Hematopoietic multipotent progenitor cell treated with erythropoietin and hydrocortisone succinate and interleukin-3 and kit ligand, for 4 days (in vitro differentiated cells): ENCODE measurements around the gene SSH2.
A peak's percentile ranks its signal among the peaks of the same experiment; 100 is the strongest.

Source experiments
- DNase-seq: peaks from one replicate; pipeline ENCODE4 v3.0.0-alpha.2; 2015

The SSH2 gene

GRCh38 chr17:29620779-29621500 lies 309.1 kb downstream of the SSH2 start:
- no peak for DNase-seq

GRCh38 chr17:29620271-29620670 lies 309.8 kb downstream of the SSH2 start:
- no peak for DNase-seq

DNA sequence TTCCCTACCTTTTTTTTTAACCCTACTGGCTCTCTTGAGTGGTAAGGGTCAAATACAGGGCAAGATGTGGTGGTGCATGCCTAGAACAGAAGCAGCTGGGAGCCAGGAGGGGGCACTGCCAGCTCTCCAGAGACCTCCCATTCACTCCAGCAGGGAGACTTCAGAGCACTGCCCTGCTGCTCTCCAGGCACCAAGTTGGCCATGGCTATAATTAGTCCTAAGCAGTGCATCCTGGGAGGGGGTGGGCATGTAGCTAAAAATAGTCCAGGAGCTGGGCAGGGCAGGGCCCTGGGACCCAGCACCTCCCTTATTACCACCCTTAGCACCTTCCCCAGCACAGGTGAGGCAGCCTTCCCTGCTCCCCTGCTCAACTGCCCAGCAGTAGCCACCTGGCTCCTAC lies 310.8 kb downstream of the SSH2 start:
- DNase-seq: peak; percentile 65

DNA sequence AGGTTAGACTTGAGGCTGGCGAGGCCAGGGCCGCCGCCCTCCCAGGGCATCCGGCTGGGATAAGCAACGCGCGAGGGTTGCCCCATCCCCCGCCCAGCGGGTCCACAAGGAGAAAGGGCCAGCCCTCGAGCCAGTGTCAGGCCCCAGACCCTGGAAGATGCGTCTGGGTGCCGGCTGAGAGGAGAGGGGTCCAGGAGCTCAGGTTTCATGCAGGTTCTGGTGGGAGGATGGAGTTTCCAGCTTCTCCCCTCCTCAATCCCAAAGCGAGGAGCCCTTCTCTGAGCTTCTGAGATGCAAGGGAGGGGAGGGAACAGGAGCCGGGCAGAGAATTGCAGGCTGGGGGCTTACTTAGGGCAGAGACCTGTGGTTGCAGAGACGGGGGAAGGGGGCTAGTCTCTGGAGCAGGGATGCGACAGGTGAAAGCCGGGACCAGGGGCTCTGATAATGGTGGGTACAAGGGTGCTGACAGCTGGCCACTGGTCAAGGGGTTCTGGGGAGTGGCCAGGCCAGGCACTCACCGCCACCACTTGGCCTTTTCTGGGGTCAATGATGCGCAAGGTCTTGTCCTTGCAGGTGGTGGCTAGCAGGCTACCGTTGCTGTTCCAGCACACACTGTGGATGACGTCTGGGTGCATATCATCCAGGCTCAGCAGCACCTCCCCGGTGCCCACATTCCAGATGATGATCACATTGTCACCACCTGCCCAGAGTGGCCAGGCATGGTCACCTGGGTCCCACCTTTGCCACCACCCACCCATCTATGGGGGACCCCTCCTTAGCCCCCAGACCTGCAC lies 311.6 kb downstream of the SSH2 start:
- DNase-seq: no peak

DNA sequence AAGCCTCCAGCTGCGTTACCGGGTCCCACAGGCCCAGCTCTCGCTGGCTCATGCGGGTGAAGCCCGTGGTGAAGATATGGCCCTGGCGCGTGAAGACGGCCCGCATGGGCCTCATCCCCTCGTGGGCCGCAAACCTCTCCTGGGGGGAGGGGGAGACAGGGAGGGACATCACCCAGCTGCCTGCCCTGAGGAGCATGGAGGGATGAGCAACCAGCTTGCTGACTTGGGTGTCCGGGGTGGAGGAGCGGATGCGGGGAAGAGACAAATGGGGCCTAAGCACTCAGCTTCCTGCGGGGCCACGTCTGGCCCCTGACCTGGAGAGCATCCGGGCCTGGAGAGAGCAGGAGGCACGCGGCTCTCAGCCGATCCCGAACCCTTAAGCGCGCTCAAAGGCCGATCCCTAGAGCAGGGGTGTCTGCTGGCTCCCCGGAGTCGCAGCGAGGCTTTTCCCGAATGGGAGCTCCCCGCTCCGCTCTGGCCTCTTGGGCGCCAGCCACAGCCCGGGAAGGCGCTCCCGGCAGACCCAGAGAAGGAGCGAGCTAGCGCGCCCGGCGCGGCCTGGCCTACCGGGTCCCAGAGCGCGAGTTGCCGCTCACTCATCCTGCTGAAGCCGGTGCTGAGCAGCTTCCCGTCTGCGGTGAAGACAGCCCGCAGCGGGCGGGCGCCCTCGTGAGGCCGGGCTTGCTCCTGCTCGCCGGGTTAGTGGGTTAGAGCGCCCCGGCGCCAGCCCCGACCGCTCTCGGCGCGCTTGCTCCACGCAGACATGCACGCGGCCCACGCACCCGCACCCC lies 312.4 kb downstream of the SSH2 start:
- peak; percentile 95 for DNase-seq

GRCh38 chr17:29617125-29617480 lies 312.9 kb downstream of the SSH2 start:
- DNase-seq: peak; percentile 96

DNA sequence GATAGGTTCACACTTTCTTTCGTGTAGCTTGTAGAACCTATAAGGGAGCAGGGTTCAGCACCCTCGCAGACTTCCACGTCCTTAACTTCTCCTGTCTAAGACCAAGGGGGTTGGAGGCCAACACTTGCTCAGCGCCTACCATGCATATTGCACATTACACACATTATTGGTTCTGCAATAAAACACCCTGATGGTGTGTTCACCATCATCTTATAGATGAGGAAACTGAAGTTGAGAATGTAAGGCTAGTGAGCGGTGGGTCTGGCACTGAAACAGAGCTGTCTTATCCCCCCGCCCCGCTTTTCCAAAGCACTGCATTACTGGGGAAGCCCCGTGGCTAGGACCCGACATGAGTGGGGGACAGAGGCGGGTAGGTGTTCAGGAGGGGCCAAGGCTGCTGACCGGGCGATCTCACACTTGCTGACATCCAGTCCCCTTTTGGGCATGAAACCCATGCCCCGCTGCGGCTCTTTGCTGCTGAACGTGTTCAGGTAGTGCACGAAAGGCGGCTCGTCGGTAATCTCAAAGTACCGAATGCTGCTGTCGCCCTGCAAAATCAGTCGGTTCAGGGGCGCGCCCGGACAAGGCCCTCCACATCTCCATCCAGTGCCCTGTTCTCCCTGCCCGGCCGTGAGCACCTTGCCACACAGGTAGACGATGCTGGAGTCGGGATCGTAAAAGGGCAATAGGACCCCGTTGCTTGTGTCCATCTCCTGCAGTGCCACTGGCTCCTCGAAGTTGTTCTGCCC lies 313.6 kb downstream of the SSH2 start:
- no peak for DNase-seq

GRCh38 chr17:29615492-29616299 lies 314.3 kb downstream of the SSH2 start:
- peak; percentile 95 for DNase-seq

GRCh38 chr17:29615048-29615385 lies 315.0 kb downstream of the SSH2 start:
- DNase-seq: peak; percentile 93

GRCh38 chr17:29614349-29615047 lies 315.5 kb downstream of the SSH2 start:
- no peak for DNase-seq

DNA sequence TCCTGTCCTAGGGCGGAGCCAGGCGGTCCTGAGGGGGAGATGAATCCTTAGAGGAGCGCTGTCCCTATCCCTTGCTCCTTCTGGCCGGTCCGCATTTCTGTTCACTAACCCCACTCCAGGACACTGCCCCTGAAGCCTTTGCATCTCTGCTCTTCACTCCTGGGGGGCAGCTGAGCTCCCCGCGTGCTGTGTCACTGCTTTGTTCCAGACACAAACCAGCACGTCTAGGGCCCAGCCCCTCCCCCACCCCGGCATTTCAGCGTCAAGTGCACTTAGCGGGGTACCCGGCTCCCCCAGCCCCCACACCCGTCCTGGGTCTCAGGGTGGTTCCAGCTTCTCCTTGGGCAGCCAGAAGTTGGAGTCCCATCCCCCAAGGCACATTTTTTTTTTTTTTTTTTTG lies 316.2 kb downstream of the SSH2 start:
- peak; percentile 20 for DNase-seq

- peak; percentile 96 for DNase-seq
Measured at GRCh38 chr17:29613352-29613837, 316.6 kb downstream of the SSH2 start.

DNA sequence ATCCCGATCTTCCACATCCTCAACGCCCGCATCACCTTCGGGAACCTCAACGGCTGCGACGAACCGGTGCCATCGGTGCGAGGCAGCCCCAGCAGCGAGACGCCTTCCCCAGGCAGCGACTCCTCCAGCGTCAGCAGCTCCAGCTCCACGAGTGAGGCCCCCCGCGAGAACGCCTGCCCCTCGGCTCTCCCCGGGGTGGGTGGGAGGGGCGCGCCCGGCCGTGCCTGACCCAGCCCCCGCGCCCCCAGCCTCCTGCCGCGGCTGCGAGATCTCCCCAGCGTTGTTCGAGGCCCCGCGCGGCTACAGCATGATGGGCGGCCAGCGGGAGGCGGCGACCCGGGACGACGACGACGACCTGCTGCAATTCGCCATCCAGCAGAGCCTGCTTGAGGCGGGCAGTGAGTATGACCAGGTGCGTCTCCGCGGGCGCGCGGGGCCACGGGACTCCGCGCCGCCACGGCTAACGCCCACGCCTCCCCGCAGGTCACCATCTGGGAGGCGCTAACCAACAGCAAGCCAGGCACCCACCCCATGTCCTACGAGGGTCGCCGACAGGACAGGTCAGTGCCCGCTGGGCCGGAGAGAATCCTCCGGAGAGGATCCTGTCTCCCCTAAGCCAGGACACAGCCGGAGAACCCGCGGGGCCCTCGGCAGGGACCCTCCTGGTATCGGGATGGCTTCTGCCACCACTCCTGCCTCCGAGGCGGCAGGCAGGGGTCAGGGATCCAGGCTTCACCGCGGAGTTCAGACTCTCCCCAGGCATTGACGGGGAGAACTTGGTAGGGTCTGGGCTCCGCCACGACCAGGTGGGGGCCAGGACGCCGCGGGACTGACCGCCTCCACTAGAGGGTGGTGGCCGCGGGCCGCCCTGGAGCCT lies 317.4 kb downstream of the SSH2 start:
- no peak for DNase-seq

DNA sequence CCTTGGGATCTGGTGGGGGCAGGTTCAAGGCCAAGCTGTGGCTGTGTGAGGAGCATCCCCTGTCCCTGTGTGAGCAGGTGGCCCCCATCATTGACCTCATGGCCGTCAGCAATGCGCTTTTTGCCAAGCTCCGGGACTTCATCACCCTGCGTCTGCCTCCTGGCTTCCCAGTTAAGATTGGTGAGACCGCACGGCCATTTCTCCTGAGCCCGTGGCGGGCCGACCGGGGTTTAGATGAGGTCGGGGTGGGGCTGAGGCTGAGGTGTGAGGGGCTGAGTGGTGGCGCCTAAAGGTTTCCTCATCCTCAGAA lies 318.0 kb downstream of the SSH2 start:
- DNase-seq: no peak

DNA sequence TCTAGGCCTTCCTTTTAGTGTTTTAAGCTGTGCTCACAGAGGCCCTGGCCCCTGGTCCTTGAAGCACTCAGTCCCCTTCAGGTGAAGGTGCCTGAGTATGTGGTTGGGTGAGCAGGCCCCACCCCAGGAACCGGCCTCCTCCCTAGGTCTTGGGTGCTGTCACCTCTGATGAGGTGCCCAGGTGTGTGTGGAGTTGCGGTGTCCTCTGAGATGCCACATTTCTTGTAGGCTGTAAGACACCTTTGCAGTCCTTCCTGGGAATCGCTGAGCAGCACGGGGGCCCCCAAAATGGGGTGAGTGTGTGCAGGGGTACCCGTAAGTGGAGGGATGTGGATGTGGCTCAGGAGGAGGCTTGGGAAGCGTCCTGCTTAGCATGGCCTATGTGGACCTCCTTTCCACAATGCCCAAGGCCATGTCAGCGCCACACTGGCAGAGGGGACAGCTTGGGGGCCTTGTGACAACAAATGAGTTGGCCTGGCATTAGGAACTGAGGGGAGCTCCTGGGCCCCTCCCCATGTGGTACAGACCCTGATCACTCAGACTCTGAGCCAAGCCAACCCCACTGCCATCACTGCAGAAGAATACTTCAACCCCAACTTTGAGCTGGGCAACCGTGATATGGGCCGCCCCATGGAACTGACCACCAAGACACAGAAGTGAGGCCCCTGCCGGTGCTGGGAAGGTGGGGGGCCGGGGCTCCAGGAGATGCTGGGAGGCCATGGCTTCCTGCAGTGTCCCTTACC lies 318.5 kb downstream of the SSH2 start:
- DNase-seq: no peak

GRCh38 chr17:29610395-29610794 lies 319.6 kb downstream of the SSH2 start:
- no peak for DNase-seq

DNA sequence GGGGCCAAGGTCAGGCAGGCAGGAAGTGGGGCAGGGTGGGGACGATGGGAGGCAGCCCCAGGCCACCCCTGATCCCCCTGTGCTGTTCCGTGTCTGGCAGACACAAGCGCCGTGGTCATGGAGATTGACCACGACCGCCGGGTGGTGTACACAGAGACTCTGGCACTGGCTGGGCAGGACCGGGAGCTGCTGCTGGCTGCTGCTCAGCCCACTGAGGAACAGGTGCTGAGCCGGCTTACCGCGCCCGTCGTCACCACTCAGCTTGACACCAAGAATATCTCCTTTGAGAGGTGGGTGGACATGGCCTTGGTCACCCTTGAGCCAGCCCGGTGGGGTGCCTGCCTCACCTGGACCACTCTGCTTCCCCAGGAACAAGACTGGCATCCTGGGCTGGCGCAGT lies 321.0 kb downstream of the SSH2 start:
- DNase-seq: peak; percentile 18

DNA sequence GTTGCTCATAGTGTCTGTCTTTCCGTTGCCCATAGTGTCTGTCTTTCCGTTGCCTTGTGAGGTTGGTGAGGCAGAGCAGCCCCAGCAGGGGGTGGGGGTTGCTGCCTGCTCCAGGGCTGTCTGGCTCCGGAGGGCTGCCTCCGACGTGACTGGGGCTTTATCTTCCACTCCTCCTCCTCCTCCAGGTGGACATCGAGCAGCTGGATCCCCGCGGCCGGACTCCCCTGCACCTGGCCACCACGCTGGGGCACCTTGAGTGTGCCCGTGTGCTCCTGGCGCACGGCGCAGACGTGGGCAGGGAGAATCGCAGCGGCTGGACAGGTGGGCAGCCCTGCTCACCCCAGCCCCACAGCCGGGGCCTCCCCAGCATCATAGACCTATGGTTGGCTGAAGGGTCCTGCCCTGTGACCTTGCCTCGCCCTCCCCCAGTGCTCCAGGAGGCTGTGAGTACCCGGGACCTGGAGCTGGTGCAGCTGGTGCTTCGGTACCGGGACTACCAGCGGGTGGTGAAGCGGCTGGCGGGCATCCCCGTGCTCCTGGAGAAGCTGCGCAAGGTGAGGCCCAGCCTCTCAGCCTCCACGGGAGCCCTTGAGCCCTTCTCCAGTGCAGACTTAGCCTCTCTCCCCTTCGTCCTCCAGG lies 322.4 kb downstream of the SSH2 start:
- no peak for DNase-seq

DNA sequence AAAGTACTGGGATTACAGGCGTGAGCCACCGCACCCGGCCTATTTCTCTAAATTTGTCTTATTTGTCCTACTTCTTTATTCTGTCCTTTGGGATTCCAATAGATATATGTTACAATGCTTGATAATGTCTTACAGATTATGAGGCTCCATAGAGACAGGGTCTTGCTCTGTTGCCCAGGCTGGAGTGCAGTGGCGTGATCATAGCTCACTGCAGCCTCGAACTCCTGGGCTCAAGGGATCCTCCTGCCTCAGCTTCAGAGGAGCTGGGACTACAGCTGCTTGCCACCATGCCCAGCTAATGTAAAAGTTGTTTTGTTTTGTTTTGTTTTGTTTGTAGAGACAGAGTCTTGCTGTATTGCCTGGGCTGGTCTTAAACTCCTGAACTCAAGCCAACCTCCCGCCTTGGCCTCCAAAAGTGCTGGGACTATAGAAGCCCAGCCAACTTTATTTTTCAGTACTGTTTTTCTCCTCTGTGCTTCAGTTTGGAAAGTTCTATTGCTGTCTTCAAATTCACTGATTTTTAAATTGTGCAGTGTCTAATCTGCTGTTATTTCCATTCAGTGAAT lies 326.8 kb downstream of the SSH2 start:
- DNase-seq: no peak
